ENCODE measurements around the gene ALKBH8.
"Not testable (repeated sequence)": the region's sequence is repeated elsewhere in the genome, so short reads cannot be mapped to it uniquely, and the experiment has no call there.

The ALKBH8 gene

DNA sequence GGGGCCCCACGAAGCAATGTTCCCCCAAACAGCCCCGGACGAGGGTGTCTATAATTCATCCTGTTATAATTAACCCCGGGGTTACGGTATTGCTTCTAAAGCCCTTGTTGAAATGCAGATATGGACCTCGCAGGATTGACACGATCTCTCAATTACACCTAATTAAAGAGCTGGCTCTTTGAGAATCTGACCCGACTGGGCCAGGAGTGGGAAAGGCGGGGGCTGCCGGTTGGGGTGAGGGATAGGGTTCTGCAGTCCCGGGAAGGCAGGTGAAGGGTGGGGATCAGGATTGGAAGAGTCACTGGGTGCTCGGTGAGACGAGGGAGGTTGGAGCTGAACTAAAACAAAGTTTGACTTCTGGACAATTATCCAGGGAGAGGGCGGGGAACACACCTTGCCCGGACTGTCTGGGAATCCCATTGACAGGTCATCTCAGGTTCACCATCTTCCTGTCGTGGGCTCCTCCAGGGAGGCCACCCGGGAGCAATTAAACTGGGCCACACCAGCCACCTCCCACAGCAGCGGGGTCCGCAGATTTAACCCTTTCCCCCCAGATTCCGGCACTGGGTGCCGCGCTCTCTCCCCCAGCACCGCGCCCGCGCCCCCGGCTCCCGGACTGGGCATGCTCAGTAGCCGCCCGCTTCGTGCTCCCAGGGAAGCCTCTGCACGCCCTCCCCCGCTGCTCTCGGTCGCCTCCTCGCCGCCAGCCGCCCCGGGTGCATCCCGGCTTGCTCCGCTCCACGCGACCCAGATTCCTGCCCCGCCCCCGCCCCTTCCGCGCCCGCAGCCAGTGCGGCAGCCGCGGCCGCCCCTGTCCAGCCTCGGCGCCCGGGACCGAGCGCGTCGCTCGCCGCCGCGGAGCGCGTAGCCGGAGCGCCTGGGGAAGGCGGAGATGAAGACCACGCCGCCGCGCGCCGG is 25.2 kb upstream of the ALKBH8 start, which contains the start of gene ELMOD1:
TSS of gene ELMOD1 (plus strand) at position 688 of the 918 bp plus-strand sequence. CDS start 27,043 bp downstream, outside the sequence.
- no peaks in the 10 kb centered on the region for H3K79me2 ChIP-seq
- TF ChIP-seq, protein P1, sequence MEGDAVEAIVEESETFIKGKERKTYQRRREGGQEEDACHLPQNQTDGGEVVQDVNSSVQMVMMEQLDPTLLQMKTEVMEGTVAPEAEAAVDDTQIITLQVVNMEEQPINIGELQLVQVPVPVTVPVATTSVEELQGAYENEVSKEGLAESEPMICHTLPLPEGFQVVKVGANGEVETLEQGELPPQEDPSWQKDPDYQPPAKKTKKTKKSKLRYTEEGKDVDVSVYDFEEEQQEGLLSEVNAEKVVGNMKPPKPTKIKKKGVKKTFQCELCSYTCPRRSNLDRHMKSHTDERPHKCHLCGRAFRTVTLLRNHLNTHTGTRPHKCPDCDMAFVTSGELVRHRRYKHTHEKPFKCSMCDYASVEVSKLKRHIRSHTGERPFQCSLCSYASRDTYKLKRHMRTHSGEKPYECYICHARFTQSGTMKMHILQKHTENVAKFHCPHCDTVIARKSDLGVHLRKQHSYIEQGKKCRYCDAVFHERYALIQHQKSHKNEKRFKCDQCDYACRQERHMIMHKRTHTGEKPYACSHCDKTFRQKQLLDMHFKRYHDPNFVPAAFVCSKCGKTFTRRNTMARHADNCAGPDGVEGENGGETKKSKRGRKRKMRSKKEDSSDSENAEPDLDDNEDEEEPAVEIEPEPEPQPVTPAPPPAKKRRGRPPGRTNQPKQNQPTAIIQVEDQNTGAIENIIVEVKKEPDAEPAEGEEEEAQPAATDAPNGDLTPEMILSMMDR (IDR thresholded peaks at IDR 0.05) = no peak
- peak within 1 kb of the TSS; percentile 83 for H3K4me2 ChIP-seq (ENCODE audit: low read length)
- H3K9ac ChIP-seq = no peak within 1 kb of the TSS
- H3K9me3 ChIP-seq (ENCODE audit: control insufficient read depth, low read length) = no peaks in the 10 kb centered on the region
- peak within 1 kb of the TSS; percentile 88 for H2AFZ ChIP-seq
- H3K36me3 ChIP-seq (ENCODE audit: control insufficient read depth, insufficient read depth, low read length) = no peaks in the 10 kb centered on the region
- no peak within 1 kb of the TSS for H3K27ac ChIP-seq
- peak within 1 kb of the TSS; percentile 57 for H3K4me3 ChIP-seq (ENCODE audit: low read depth, low read length)
- no peaks in the 10 kb centered on the region for H3K27me3 ChIP-seq (ENCODE audit: control insufficient read depth, insufficient read depth, low read length)
- no peaks in the 10 kb centered on the region for H3K4me1 ChIP-seq

DNA sequence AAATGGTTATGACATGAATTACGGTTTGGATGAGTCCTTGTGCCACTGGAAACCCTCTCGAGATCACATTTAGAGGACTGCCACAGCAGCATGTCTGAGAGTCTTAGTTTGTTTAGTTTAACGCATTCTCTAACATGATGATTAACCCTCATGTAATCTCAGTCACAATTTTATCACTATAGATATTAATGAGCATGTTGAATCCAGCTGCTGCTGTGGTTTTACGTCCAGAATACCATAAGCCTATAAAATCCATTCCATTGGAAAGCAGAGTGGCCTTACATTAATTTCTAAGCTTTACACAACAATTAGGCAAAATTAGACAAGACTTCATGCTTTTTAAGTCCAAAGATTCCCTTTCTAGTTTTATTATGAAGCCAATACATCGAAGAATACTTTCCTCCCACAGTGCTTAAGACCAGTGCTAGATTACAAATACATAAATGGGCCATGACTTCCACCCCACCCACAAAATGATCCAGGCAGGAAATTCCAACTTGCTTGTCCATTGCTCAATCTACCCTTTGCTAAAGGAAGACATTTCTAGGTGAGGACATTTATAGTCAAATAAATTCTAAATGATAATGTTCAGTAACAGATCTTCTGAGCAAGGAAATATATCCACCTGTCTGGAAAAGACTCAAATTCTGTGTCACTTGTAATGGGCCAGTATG is 21.9 kb upstream of the ALKBH8 start:
- Histone ChIP-seq H2AFZ (no peak overlapping the region), H3K4me2 (ENCODE audit: low read length) (no peak overlapping the region), H3K4me1 (no peaks in the 10 kb centered on the region), H3K79me2 (no peaks in the 10 kb centered on the region), H3K9me3 (ENCODE audit: control insufficient read depth, low read length) (no peaks in the 10 kb centered on the region), H3K27me3 (ENCODE audit: control insufficient read depth, insufficient read depth, low read length) (no peaks in the 10 kb centered on the region), H3K27ac (no peak overlapping the region), H3K4me3 (ENCODE audit: low read depth, low read length) (no peak overlapping the region), H3K9ac (no peak overlapping the region), H3K36me3 (ENCODE audit: control insufficient read depth, insufficient read depth, low read length) (no peaks in the 10 kb centered on the region)
- TF ChIP-seq, protein P1 (IDR thresholded peaks at IDR 0.05) = no peak

DNA sequence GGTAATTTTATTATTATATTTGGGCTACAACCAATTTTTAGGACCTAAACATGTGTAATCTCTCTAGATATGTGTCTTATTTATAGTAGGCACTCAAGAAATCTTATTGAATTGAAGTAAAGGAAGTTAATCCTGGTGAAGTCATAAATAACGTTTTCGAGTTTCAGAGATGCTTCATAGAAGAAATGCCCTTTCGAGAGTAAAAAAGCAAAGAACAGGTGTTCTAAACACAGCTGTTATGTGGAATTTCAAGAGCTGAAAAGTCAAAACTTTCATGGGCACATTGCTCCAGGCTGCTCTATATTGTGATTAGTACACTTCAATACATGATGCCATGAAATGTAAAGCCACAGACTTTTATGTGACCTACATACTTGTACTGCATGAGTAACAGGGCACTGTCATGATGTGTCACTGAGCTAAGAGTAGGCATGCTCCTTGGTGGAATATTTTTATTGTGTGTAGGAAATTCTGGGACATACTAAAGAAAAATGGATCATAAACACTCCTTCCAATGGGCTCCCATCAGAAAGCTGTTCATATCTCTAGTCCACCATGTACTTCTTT is 18.2 kb upstream of the ALKBH8 start:
- H3K4me2 ChIP-seq (ENCODE audit: low read length) = no peak overlapping the region
- no peak overlapping the region for H3K27ac ChIP-seq
- no peaks in the 10 kb centered on the region for H3K4me1 ChIP-seq
- no peak overlapping the region for H2AFZ ChIP-seq
- no peaks in the 10 kb centered on the region for H3K36me3 ChIP-seq (ENCODE audit: control insufficient read depth, insufficient read depth, low read length)
- no peak overlapping the region for H3K9ac ChIP-seq
- no peak overlapping the region for H3K4me3 ChIP-seq (ENCODE audit: low read depth, low read length)
- no peaks in the 10 kb centered on the region for H3K79me2 ChIP-seq
- H3K27me3 ChIP-seq (ENCODE audit: control insufficient read depth, insufficient read depth, low read length) = no peaks in the 10 kb centered on the region
- TF ChIP-seq, protein P1 (IDR thresholded peaks at IDR 0.05) = no peak
- H3K9me3 ChIP-seq (ENCODE audit: control insufficient read depth, low read length) = no peaks in the 10 kb centered on the region

DNA sequence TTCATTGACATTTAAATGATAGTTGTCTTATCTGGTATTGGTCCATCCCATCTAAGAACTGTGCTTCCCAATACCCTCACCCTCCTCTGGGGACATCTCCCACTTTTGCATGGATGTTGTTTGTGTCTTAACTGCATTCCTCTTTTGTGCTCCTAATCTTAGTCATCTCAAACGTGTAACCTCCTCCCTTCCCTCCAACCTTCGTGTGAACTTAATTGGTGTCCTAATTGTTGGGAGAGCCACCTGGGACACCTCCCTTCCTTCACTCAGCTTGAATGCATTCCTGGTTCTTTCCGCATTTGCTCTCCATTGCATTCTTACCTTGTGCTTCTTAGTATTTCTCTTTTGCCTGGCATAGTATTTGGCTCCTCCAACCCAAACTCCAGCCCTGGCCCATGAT is 15.6 kb upstream of the ALKBH8 start:
- Histone ChIP-seq H3K4me3 (ENCODE audit: low read depth, low read length) (no peak overlapping the region), H2AFZ (no peak overlapping the region), H3K27ac (no peak overlapping the region), H3K9me3 (ENCODE audit: control insufficient read depth, low read length) (no peaks in the 10 kb centered on the region), H3K36me3 (ENCODE audit: control insufficient read depth, insufficient read depth, low read length) (no peaks in the 10 kb centered on the region), H3K9ac (no peak overlapping the region), H3K4me1 (no peaks in the 10 kb centered on the region), H3K4me2 (ENCODE audit: low read length) (no peak overlapping the region), H3K79me2 (no peaks in the 10 kb centered on the region), H3K27me3 (ENCODE audit: control insufficient read depth, insufficient read depth, low read length) (no peaks in the 10 kb centered on the region)
- TF ChIP-seq, protein P1 (IDR thresholded peaks at IDR 0.05) = no peak

DNA sequence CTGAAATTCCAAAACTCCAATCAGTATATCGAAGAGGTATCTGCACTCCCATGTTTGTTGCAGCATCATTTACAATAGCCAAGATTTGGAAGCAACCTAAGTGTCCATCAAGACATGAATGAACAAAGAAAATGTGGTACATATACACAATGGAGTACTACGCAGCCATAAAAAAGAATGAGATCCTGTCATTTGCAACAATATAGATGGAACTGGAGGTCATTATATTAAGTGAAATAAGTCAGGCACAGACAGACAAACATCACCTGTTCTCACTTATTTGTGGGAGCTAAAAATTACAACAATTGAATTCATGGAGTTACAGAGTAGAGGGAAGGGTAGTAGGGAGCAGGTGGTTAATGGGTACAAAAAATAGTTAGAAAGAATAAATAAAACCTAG is 13.6 kb upstream of the ALKBH8 start:
- H3K27me3 ChIP-seq (ENCODE audit: control insufficient read depth, insufficient read depth, low read length); H3K36me3 ChIP-seq (ENCODE audit: control insufficient read depth, insufficient read depth, low read length); H3K27ac ChIP-seq; H3K4me2 ChIP-seq (ENCODE audit: low read length); H3K79me2 ChIP-seq; H3K9me3 ChIP-seq (ENCODE audit: control insufficient read depth, low read length); H2AFZ ChIP-seq; H3K4me1 ChIP-seq; H3K4me3 ChIP-seq (ENCODE audit: low read depth, low read length); H3K9ac ChIP-seq: not testable (repeated sequence)
